ENCODE measurements around the gene CREB5.

- TF ChIP-seq GABPB1 (CRISPR knock-in tag; IDR thresholded peaks at IDR 0.05) (no peak), EZH2 (conservative IDR thresholded peaks at IDR 0.05; ENCODE audit: low read depth, low read length) (no peak), ZNF597 (CRISPR knock-in tag; IDR thresholded peaks at IDR 0.05) (no peak), ZNF747 (CRISPR knock-in tag; IDR thresholded peaks at IDR 0.05; ENCODE audit: borderline replicate concordance) (no peak), MAFK (conservative IDR thresholded peaks at IDR 0.05 in 1 of 2, IDR thresholded peaks at IDR 0.05 in 1 of 2; ENCODE audit: low read length in 2 of 2) (no peak), GATAD1 (CRISPR knock-in tag; IDR thresholded peaks at IDR 0.05) (no peak), CHD4 (IDR thresholded peaks at IDR 0.05; ENCODE audit: borderline replicate concordance, low read length) (no peak), SUZ12 (IDR thresholded peaks at IDR 0.05; ENCODE audit: low read depth, low read length) (no peak), SIN3B (IDR thresholded peaks at IDR 0.05; ENCODE audit: low read length) (no peak), ZFP37 (CRISPR knock-in tag; IDR thresholded peaks at IDR 0.05; ENCODE audit: borderline replicate concordance) (no peak)
Observed at GRCh38 chr7:28586736-28587135, 174.4 kb downstream of the CREB5 start.
